ENCODE measurements around the gene KCNJ16.

Gene KCNJ16

GRCh38 chr17:70076189-70076588 lies 1.2 kb downstream of the KCNJ16 start:
- TF ChIP-seq POLR2AphosphoS5 (IDR thresholded peaks at IDR 0.05; ENCODE audit: low read depth, low read length), result no peak
- no peak for TF ChIP-seq POLR2A (IDR thresholded peaks at IDR 0.05; ENCODE audit: low read depth, low read length)
- FAIRE-seq (no peak), DNase-seq (ENCODE audit: insufficient read length, low spot score) (no peak)

DNA sequence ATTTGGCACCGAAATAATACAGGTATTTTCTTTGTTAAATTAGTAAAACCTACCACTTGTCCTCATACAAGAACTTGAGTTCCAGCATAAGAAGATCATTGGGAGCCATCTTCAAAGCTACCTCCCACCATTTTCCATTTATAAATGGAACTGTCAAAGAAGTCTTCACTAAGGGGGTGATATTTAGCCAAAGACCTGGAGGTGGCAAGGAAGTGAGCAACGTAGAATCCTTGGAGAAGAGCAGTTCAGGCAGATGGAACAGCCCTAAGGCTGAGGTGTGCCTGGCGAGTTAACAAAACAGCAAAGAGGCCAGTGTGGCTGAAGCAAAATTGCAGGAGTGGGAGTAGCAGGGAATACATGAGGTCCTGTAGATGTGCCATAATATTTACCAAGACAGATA lies 1.8 kb downstream of the KCNJ16 start:
- TF ChIP-seq POLR2A (IDR thresholded peaks at IDR 0.05; ENCODE audit: low read depth, low read length), result no peak
- TF ChIP-seq POLR2AphosphoS5 (IDR thresholded peaks at IDR 0.05; ENCODE audit: low read depth, low read length), result no peak
- TF ChIP-seq TAF1 (IDR thresholded peaks at IDR 0.05; ENCODE audit: low read depth, low read length), result no peak
- TF ChIP-seq SPI1 (IDR thresholded peaks at IDR 0.05; ENCODE audit: low read depth, low read length), result no peak
- no peak for TF ChIP-seq PAX5 (IDR thresholded peaks at IDR 0.05; ENCODE audit: insufficient read depth, low read length, severe bottlenecking)
- TF ChIP-seq POU2F2 (IDR thresholded peaks at IDR 0.05; ENCODE audit: low read depth, low read length), result no peak
- DNase-seq (ENCODE audit: insufficient read length, low spot score), result no peak
- FAIRE-seq, result no peak

DNA sequence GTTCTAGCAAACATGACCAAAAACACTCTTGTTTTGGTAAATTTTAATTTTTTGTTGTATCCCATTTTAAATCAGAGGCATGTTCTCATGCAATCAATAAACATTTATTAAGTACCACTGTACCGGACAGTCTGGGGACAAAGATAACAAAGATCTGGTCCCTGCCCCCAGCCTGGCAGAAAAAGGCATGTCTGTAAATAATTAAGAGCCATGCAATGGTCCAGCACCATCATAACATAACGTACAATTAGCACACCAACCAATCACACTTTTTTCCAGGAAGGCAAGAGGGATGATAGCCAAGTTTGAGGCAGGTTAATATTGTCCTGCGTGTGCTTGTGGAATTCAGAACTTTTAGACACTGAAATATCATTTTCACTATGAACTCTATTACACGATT lies 3.5 kb downstream of the KCNJ16 start:
- DNase-seq (ENCODE audit: insufficient read length, low spot score) (no peak), FAIRE-seq (no peak)
- TF ChIP-seq SPI1 (IDR thresholded peaks at IDR 0.05; ENCODE audit: low read depth, low read length) (no peak), POLR2AphosphoS5 (IDR thresholded peaks at IDR 0.05; ENCODE audit: low read depth, low read length) (no peak), POU2F2 (IDR thresholded peaks at IDR 0.05; ENCODE audit: low read depth, low read length) (no peak), TAF1 (IDR thresholded peaks at IDR 0.05; ENCODE audit: low read depth, low read length) (no peak), POLR2A (IDR thresholded peaks at IDR 0.05; ENCODE audit: low read depth, low read length) (no peak), PAX5 (IDR thresholded peaks at IDR 0.05; ENCODE audit: insufficient read depth, low read length, severe bottlenecking) (no peak)

GRCh38 chr17:70078994-70079531 lies 4.0 kb downstream of the KCNJ16 start:
- no peak for TF ChIP-seq SPI1 (IDR thresholded peaks at IDR 0.05; ENCODE audit: low read depth, low read length)
- no peak for TF ChIP-seq POLR2AphosphoS5 (IDR thresholded peaks at IDR 0.05; ENCODE audit: low read depth, low read length)
- TF ChIP-seq POLR2A (IDR thresholded peaks at IDR 0.05; ENCODE audit: low read depth, low read length), result no peak
- no peak for TF ChIP-seq POU2F2 (IDR thresholded peaks at IDR 0.05; ENCODE audit: low read depth, low read length)
- TF ChIP-seq TAF1 (IDR thresholded peaks at IDR 0.05; ENCODE audit: low read depth, low read length), result no peak
- DNase-seq (ENCODE audit: insufficient read length, low spot score), result no peak
- FAIRE-seq, result no peak

- FAIRE-seq, result no peak
- DNase-seq (ENCODE audit: insufficient read length, low spot score), result no peak
- TF ChIP-seq POU2F2 (IDR thresholded peaks at IDR 0.05; ENCODE audit: low read depth, low read length), result no peak
- no peak for TF ChIP-seq PAX5 (IDR thresholded peaks at IDR 0.05; ENCODE audit: insufficient read depth, low read length, severe bottlenecking)
- TF ChIP-seq POLR2AphosphoS5 (IDR thresholded peaks at IDR 0.05; ENCODE audit: low read depth, low read length), result no peak
Observed at GRCh38 chr17:70080541-70081347, 5.7 kb downstream of the KCNJ16 start.

DNA sequence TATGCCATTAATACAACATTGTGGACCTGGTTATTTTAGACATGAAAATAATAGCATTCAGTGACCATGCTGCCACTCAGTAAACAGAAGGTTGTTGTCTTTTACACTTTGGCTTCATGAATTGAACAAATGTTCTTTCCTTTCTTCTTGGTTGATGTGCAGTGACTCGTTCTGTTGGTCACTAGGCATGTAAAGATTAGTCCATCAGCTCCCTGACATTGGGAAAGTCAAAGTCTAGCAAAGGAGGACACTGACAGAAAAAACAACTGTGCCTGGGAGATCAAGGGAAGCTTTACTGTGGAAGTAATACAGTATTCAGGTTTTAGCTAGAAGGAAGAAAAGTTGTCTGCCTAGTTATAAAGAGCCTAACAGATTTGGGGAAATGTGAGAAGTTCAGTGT lies 6.9 kb downstream of the KCNJ16 start:
- DNase-seq (ENCODE audit: insufficient read length, low spot score) (no peak), FAIRE-seq (no peak)
- TF ChIP-seq SPI1 (IDR thresholded peaks at IDR 0.05; ENCODE audit: low read depth, low read length) (no peak), PAX5 (IDR thresholded peaks at IDR 0.05; ENCODE audit: insufficient read depth, low read length, severe bottlenecking) (no peak), POLR2AphosphoS5 (IDR thresholded peaks at IDR 0.05; ENCODE audit: low read depth, low read length) (no peak), POLR2A (IDR thresholded peaks at IDR 0.05; ENCODE audit: low read depth, low read length) (no peak), POU2F2 (IDR thresholded peaks at IDR 0.05; ENCODE audit: low read depth, low read length) (no peak), TAF1 (IDR thresholded peaks at IDR 0.05; ENCODE audit: low read depth, low read length) (no peak)

DNA sequence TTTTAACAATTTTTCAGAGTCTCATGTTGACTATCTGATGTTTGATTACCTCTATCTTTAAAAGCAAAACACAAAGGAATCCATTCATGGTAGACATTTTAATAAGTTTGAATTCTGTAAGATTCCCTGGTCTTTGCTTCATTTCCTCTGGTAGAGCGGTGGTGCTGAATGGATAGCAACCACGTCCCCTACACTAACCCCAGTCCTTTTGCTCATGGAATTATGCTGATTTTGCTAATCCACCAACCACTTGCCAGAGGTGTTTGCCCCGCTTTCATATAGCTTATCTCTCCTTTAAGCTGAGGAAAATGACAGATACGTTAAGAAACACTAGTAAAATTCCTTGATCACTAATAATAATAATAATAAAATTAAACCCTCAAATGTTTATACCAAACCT lies 9.5 kb downstream of the KCNJ16 start:
- TF ChIP-seq PAX5 (IDR thresholded peaks at IDR 0.05; ENCODE audit: insufficient read depth, low read length, severe bottlenecking), result no peak
- no peak for TF ChIP-seq SPI1 (IDR thresholded peaks at IDR 0.05; ENCODE audit: low read depth, low read length)
- no peak for TF ChIP-seq POLR2A (IDR thresholded peaks at IDR 0.05; ENCODE audit: low read depth, low read length)
- TF ChIP-seq TAF1 (IDR thresholded peaks at IDR 0.05; ENCODE audit: low read depth, low read length), result no peak
- TF ChIP-seq POU2F2 (IDR thresholded peaks at IDR 0.05; ENCODE audit: low read depth, low read length), result no peak
- no peak for TF ChIP-seq POLR2AphosphoS5 (IDR thresholded peaks at IDR 0.05; ENCODE audit: low read depth, low read length)
- DNase-seq (ENCODE audit: insufficient read length, low spot score) (no peak), FAIRE-seq (no peak)

DNA sequence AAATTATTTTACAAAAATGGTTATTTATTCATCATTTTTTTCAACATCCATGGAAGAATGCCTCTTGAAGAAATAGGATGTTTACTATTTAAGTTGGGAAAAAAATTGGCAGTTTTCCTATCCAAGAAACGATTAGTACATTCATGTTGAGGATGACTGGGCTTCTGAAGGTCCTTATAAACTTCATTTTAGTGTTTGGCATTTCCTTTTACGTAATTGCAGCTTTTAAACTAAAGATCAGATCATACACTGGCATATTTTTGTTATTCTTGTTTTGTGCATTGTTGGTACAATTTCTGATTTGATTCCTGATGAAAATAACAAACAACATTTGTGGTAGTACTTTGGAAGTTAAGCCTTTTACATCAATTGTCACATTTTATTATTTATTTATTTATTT lies 11.5 kb downstream of the KCNJ16 start:
- no peak for TF ChIP-seq POLR2AphosphoS5 (IDR thresholded peaks at IDR 0.05; ENCODE audit: low read depth, low read length)
- TF ChIP-seq SPI1 (IDR thresholded peaks at IDR 0.05; ENCODE audit: low read depth, low read length), result no peak
- TF ChIP-seq POU2F2 (IDR thresholded peaks at IDR 0.05; ENCODE audit: low read depth, low read length), result no peak
- TF ChIP-seq POLR2A (IDR thresholded peaks at IDR 0.05; ENCODE audit: low read depth, low read length), result no peak
- TF ChIP-seq PAX5 (IDR thresholded peaks at IDR 0.05; ENCODE audit: insufficient read depth, low read length, severe bottlenecking), result no peak
- no peak for TF ChIP-seq TAF1 (IDR thresholded peaks at IDR 0.05; ENCODE audit: low read depth, low read length)
- DNase-seq (ENCODE audit: insufficient read length, low spot score) (no peak), FAIRE-seq (no peak)

- TF ChIP-seq TAF1 (IDR thresholded peaks at IDR 0.05; ENCODE audit: low read depth, low read length), result no peak
- TF ChIP-seq PAX5 (IDR thresholded peaks at IDR 0.05; ENCODE audit: insufficient read depth, low read length, severe bottlenecking), result no peak
- TF ChIP-seq POLR2AphosphoS5 (IDR thresholded peaks at IDR 0.05; ENCODE audit: low read depth, low read length), result no peak
- TF ChIP-seq POU2F2 (IDR thresholded peaks at IDR 0.05; ENCODE audit: low read depth, low read length), result no peak
- TF ChIP-seq POLR2A (IDR thresholded peaks at IDR 0.05; ENCODE audit: low read depth, low read length), result no peak
- no peak for TF ChIP-seq SPI1 (IDR thresholded peaks at IDR 0.05; ENCODE audit: low read depth, low read length)
- FAIRE-seq (no peak), DNase-seq (ENCODE audit: insufficient read length, low spot score) (no peak)
Observed at GRCh38 chr17:70089513-70090148, 14.6 kb downstream of the KCNJ16 start.

Measured in GM12891 (cell line).